ENCODE measurements around the gene MAD1L1. TPM values are rescaled to one million over a fixed set of nuclear protein-coding genes. Genes with fewer than 3 reads are reported as not detected.

MAD1L1 gene
- total RNA-seq, 1 experiment from 2014 or later = 38.5 TPM

GRCh38 chr7:2244404-2244995 lies 11.8 kb upstream of the MAD1L1 start:
- ATAC-seq = no peak
- no TSS peak for BruUV-seq (replicated peaks)
- no peak overlapping the region for H3K4me2 ChIP-seq (ENCODE audit: low read length)
- ChIA-PET POLR2A (no interaction called here), RAD21 (ENCODE audit: low non-redundant PET in 1 of 2, low total read pairs in 2 of 2, uncharacterized antibody in 2 of 2, unreplicated experiment in 2 of 2) (no interaction called here), CTCF (no interaction called here)
- DNase-seq (ENCODE audit: low read depth, low spot score) = no peak
- no peaks in the 10 kb centered on the region for H3K27me3 ChIP-seq (ENCODE audit: insufficient read depth, low read length)
- H4K20me1 ChIP-seq (ENCODE audit: insufficient read depth) = no peaks in the 10 kb centered on the region
- H3K4me1 ChIP-seq (ENCODE audit: control insufficient read depth in 1 of 2, insufficient read depth in 2 of 2, low read length in 2 of 2) = peaks cover 9 to 27% of the 10 kb centered on the region in 2 experiments
- intact Hi-C loops (cut with micrococcal nuclease) = no loop called here
- TF ChIP-seq REST (IDR thresholded peaks at IDR 0.05; ENCODE audit: low read depth) (no peak), YY1 (IDR thresholded peaks at IDR 0.05; ENCODE audit: extremely low read depth, insufficient replicate concordance, low read depth, low read length) (no peak), CBX3 (IDR thresholded peaks at IDR 0.05; ENCODE audit: low read depth) (no peak), ZFX (IDR thresholded peaks at IDR 0.05) (no peak)
- TF ChIP-seq, protein P1, sequence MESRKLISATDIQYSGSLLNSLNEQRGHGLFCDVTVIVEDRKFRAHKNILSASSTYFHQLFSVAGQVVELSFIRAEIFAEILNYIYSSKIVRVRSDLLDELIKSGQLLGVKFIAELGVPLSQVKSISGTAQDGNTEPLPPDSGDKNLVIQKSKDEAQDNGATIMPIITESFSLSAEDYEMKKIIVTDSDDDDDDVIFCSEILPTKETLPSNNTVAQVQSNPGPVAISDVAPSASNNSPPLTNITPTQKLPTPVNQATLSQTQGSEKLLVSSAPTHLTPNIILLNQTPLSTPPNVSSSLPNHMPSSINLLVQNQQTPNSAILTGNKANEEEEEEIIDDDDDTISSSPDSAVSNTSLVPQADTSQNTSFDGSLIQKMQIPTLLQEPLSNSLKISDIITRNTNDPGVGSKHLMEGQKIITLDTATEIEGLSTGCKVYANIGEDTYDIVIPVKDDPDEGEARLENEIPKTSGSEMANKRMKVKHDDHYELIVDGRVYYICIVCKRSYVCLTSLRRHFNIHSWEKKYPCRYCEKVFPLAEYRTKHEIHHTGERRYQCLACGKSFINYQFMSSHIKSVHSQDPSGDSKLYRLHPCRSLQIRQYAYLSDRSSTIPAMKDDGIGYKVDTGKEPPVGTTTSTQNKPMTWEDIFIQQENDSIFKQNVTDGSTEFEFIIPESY (IDR thresholded peaks at IDR 0.05; ENCODE audit: extremely low read depth, insufficient replicate concordance, low read length) = no peak
- H3K4me3 ChIP-seq (replicated peaks in 1 of 2; ENCODE audit: low read depth in 1 of 2, low read length in 2 of 2) = no peak overlapping the region
- H2AFZ ChIP-seq (ENCODE audit: low read depth, low read length, poor library complexity, severe bottlenecking) = no peak overlapping the region
- H3K9me3 ChIP-seq (ENCODE audit: control insufficient read depth in 1 of 2, insufficient read depth in 1 of 2, low read depth in 1 of 2, low read length in 2 of 2) = no peaks in the 10 kb centered on the region
- H3K79me2 ChIP-seq (ENCODE audit: insufficient read depth, low read length) = peaks cover 43% of the 10 kb centered on the region
- H3K9ac ChIP-seq (ENCODE audit: low read length) = no peak overlapping the region
- no peak overlapping the region for H3K27ac ChIP-seq (ENCODE audit: low read depth, low read length)
- no peaks in the 10 kb centered on the region for H3K9me2 ChIP-seq (ENCODE audit: insufficient read depth)
- peaks cover 0 to 2% of the 10 kb centered on the region in 2 experiments; a peak in 3 of 4 replicates for H3K36me3 ChIP-seq (ENCODE audit: control insufficient read depth in 1 of 2, insufficient read depth in 2 of 2, low read length in 2 of 2)
